Activated CD8-positive, alpha-beta T cell treated with anti-CD3 and anti-CD28 coated beads for 36 hours (primary cell): ENCODE results near the gene GPRC5D. TPM values are rescaled to one million over a fixed set of nuclear protein-coding genes. Genes with fewer than 3 reads are reported as not detected.

ENCODE experiments used
- ATAC-seq: fragments of 200-7000 bp; cut with Tn5 transposase; one replicate; pipeline ENCODE4 v1.10.0; 2021; ENCODE audit warnings: mild to moderate bottlenecking, moderate library complexity
- CTCF ChIA-PET: fragments of 350-600 bp; sonication (Branson Sonifier 250); formaldehyde crosslinking; loops from one replicate; lab custom pipeline; 2021; ENCODE audit warnings: antibody characterized with exemption; lab: Charles Lee
- POLR2A ChIA-PET: fragments of 350-600 bp; sonication (Branson Sonifier 250); formaldehyde crosslinking; loops from one replicate; lab custom pipeline; 2021; ENCODE audit warnings: antibody characterized with exemption; lab: Charles Lee
- DNase-seq: peaks from one replicate; pipeline ENCODE4 v3.0.0-alpha.2; 2020
- H3K27ac Mint-ChIP-seq: one replicate; pipeline ENCODE4 v1.8.0; 2021; ENCODE audit warnings: mild to moderate bottlenecking, mixed read lengths
- H3K27me3 Mint-ChIP-seq: one replicate; pipeline ENCODE4 v1.8.0; 2021; ENCODE audit warnings: mixed read lengths
- H3K36me3 Mint-ChIP-seq: one replicate; pipeline ENCODE4 v1.8.0; 2021; ENCODE audit warnings: low read depth, mixed read lengths
- H3K4me1 Mint-ChIP-seq: one replicate; pipeline ENCODE4 v1.8.0; 2021; ENCODE audit warnings: low read depth, mixed read lengths
- H3K4me3 Mint-ChIP-seq: one replicate; pipeline ENCODE4 v1.8.0; 2021; ENCODE audit warnings: mild to moderate bottlenecking, moderate library complexity, mixed read lengths
- H3K9me3 Mint-ChIP-seq: one replicate; pipeline ENCODE4 v1.8.0; 2021; ENCODE audit warnings: mixed read lengths
- CTCF ChIP-seq: fragments of 200-600 bp; IDR thresholded peaks from one replicate; pipeline ENCODE4 v1.8.0; 2022; ENCODE audit warnings: antibody characterized with exemption, mild to moderate bottlenecking
- intact Hi-C: fragments of 100-400 bp; cut with micrococcal nuclease; formaldehyde crosslinking; loops from one replicate; pipeline ENCODE4 v1.10.0; 2022
- total RNA-seq, 2 experiments: library from RNA; stranded (reverse); gene quantifications; one replicate each; pipeline ENCODE4 v1.2.3, GENCODE V29; 2021

The GPRC5D gene
- total RNA-seq, 2 experiments from 2014 or later = not detected

GRCh38 chr12:12941450-12942350, 10.3 kb downstream of the GPRC5D start:
- Mint-ChIP-seq H3K36me3 (no peaks in the 10 kb centered on the region), H3K27ac (no peak overlapping the region), H3K27me3 (peaks cover 1% of the 10 kb centered on the region), H3K9me3 (no peaks in the 10 kb centered on the region), H3K4me1 (no peaks in the 10 kb centered on the region), H3K4me3 (no peak overlapping the region)
- ATAC-seq (no peak), DNase-seq (no peak)
- ChIA-PET POLR2A (interaction anchor here (0.7 kb wide), 1 partner anchor 1060 kb away, joined by 3 read pairs; no protein-coding TSS in a partner anchor), CTCF (interaction anchor here (0.9 to 1.3 kb wide), 3 partner anchors 25 to 314 kb away, joined by 3 read pairs; no protein-coding TSS in a partner anchor)
- TF ChIP-seq CTCF = no peak
- intact Hi-C loops = no loop called here

DNA sequence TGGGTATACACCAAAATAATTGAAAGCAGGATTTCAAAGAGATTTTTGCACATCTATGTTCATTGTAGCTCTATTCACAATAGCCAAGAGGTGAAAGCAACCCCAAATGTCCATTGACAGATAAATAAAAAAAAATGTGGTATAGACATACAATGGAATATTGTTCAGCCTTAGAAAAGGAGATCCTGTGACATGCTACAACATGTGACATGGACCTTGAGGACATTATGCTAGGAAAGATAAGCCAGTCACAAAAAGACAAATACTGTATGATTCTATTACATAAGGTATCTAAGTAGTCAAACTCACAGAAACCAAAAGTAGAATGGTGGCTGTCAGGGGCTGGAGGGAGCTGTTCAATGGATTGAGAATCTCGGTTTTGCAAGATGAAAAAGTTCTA, 12.1 kb downstream of the GPRC5D start:
- no peak overlapping the region for H3K4me3 Mint-ChIP-seq
- ATAC-seq = no peak
- no peaks in the 10 kb centered on the region for H3K27me3 Mint-ChIP-seq
- no peaks in the 10 kb centered on the region for H3K9me3 Mint-ChIP-seq
- CTCF ChIA-PET = no interaction called here
- intact Hi-C loops = no loop called here
- no peak overlapping the region for H3K27ac Mint-ChIP-seq
- TF ChIP-seq CTCF = no peak
- no peak for DNase-seq
- POLR2A ChIA-PET = no interaction called here
- H3K36me3 Mint-ChIP-seq = no peaks in the 10 kb centered on the region
- no peaks in the 10 kb centered on the region for H3K4me1 Mint-ChIP-seq

GRCh38 chr12:12938541-12938940, 13.4 kb downstream of the GPRC5D start:
- CTCF ChIA-PET = interaction anchor here (0.6 kb wide), 1 partner anchor 1227 kb away, joined by 3 read pairs; no protein-coding TSS in a partner anchor
- POLR2A ChIA-PET = interaction anchor here (0.9 kb wide), 1 partner anchor 11 kb away, joined by 3 read pairs; no protein-coding TSS in a partner anchor
- ATAC-seq = no peak
- H3K9me3 Mint-ChIP-seq = no peaks in the 10 kb centered on the region
- no peak for DNase-seq
- H3K4me1 Mint-ChIP-seq = no peaks in the 10 kb centered on the region
- H3K27ac Mint-ChIP-seq = no peak overlapping the region
- no peak for TF ChIP-seq CTCF
- no peaks in the 10 kb centered on the region for H3K36me3 Mint-ChIP-seq
- H3K27me3 Mint-ChIP-seq = no peaks in the 10 kb centered on the region
- no peak overlapping the region for H3K4me3 Mint-ChIP-seq
- intact Hi-C loops = no loop called here

DNA sequence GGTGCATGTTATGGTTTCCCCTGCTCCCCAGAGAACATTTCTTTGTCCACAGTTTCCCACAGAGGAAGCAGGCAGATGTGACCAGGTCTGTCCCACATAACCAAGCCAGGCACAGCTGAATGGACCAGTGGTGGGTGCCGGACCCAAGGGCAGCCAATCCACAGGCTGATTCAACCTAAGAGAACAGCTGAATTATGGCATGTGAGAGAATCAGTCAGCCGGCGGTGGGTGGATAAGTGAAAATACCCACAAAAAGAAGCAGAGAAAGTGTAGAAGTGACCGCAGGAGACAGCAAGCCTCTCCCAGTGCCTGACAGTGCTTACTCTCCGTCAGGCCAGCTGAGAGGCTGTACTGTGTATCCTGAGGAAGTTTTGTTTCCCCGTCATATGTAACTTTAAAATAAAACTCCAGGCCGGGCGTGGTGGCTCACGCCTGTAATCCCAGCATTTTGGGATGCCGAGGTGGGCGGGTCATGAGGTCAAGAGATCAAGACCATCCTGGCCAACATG, 14.9 kb downstream of the GPRC5D start:
- Mint-ChIP-seq H3K4me3 (no peak overlapping the region), H3K27ac (no peak overlapping the region), H3K27me3 (no peaks in the 10 kb centered on the region), H3K4me1 (no peaks in the 10 kb centered on the region), H3K9me3 (no peaks in the 10 kb centered on the region), H3K36me3 (no peaks in the 10 kb centered on the region)
- ATAC-seq (no peak), DNase-seq (no peak)
- no peak for TF ChIP-seq CTCF
- ChIA-PET CTCF (interaction anchor here (0.9 kb wide), 1 partner anchor 272 kb away, joined by 4 read pairs; no protein-coding TSS in a partner anchor), POLR2A (no interaction called here)
- intact Hi-C loops = no loop called here

- DNase-seq = no peak
- intact Hi-C loops = no loop called here
- Mint-ChIP-seq H3K4me1 (no peaks in the 10 kb centered on the region), H3K9me3 (no peaks in the 10 kb centered on the region), H3K27me3 (no peaks in the 10 kb centered on the region), H3K27ac (no peak overlapping the region), H3K4me3 (no peak overlapping the region), H3K36me3 (no peaks in the 10 kb centered on the region)
- TF ChIP-seq CTCF = no peak
- ChIA-PET POLR2A (no interaction called here), CTCF (no interaction called here)
- ATAC-seq = no peak
These were observed 17.4 kb downstream of the GPRC5D start for GRCh38 chr12:12934556-12934955.
